Stimulated activated CD8-positive, alpha-beta memory T cell treated with anti-CD3 and anti-CD28 coated beads, Interleukin-15, amount 100 ng/mL, for 24 hours (primary cell): ENCODE data around the gene KHDRBS2.
"Not testable (repeated sequence)": the region's sequence is repeated elsewhere in the genome, so short reads cannot be mapped to it uniquely, and the experiment has no call there.

Experiments used
- DNase-seq: peaks from one replicate; pipeline ENCODE4 v3.0.0-alpha.2; 2020; ENCODE audit warnings: low read depth

KHDRBS2 gene

GRCh38 chr6:61867635-61868034 lies 418.4 kb downstream of the KHDRBS2 start:
- DNase-seq, result no peak

GRCh38 chr6:61857541-61857940 lies 428.5 kb downstream of the KHDRBS2 start:
- no peak for DNase-seq

DNA sequence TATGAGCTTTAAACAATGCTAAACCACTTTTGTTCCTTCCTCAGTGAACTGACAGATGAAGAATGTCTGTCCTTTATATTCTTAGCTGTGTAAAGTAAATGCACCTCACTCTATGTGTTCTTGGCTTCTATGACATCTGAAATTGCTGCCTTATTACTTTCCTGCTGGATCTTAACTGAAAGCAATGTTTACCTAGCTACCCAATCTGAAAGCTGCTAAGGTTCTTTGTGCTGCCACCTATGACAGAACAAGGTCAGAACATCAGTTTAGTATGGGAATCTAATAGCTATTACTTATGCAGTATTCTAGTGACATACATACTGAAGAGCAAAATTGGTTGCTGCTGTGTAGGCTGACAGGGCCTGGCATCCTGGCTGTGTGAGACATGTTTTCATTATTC lies 444.1 kb downstream of the KHDRBS2 start:
- no peak for DNase-seq

DNA sequence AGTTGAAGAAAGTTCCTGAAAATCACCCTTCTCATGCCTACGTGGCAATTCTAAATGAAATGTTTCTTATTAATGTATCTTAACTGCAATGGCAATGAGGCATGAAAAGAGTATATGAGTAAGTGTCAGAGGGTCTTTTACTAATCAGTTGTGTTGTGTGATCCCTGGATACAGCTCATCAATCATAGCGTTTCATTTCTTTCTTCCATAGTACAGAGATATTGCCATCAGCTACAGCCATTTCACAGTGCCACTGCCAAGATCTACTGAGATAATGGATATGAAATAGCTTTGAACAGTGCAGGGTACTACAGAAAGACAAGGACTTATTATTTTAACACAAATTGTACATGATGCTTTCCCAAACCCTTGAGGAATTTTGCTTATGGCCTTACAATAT lies 450.8 kb downstream of the KHDRBS2 start:
- no peak for DNase-seq

DNA sequence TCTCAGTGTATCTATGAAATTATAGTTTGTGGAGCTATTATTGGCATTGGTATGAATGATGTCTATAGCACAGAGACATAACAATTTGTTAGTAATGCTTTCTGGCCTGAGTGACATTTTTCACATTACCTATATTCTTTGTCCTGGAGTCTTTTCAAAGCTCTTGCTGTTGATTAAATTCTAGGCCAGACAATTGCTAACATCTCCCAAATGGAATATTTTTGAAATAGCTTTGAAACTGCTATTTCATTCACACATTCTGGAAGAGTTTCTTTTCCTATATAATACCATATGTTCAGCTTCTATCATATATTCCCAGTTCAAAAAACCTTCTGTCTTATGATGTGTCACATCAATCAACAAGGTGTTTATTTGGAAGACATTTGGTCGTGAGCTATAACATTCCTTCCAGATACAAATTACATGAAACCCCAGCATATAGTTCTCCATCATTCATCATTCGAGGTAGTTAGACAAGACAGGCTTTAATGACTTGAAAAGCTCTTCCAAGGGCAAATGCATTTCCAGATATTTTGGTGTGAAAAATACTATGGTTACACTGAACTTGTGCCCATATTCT lies 452.8 kb downstream of the KHDRBS2 start:
- no peak for DNase-seq

GRCh38 chr6:61817716-61818115 lies 468.3 kb downstream of the KHDRBS2 start:
- no peak for DNase-seq

- no peak for DNase-seq
These were observed 476.0 kb downstream of the KHDRBS2 start for GRCh38 chr6:61810047-61810446.

GRCh38 chr6:61809004-61809595 lies 476.9 kb downstream of the KHDRBS2 start:
- no peak for DNase-seq

DNA sequence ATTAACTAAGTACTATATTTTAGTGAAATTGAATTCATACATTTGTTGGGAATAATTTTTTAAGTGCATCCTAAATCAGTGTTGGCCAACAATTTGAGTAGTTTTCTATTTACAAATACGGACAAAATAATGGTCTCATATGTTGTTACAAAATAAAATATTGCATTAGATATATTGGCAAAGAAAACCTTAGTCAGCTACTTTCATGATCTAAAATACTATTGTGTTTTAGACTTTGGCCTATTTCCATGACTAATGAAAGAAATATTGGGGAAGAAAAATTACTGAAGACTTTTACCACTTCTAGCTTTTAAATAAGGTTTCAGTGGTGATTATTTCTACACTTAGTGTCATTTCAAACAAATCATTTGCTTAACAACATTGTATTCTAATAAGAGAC lies 498.0 kb downstream of the KHDRBS2 start:
- no peak for DNase-seq

GRCh38 chr6:61769446-61769845 lies 516.6 kb downstream of the KHDRBS2 start:
- not testable (repeated sequence) for DNase-seq

- DNase-seq, result no peak
These were observed 530.3 kb downstream of the KHDRBS2 start for GRCh38 chr6:61755739-61756138.

- DNase-seq, result no peak
These were observed 534.0 kb downstream of the KHDRBS2 start for GRCh38 chr6:61751986-61752385.

DNA sequence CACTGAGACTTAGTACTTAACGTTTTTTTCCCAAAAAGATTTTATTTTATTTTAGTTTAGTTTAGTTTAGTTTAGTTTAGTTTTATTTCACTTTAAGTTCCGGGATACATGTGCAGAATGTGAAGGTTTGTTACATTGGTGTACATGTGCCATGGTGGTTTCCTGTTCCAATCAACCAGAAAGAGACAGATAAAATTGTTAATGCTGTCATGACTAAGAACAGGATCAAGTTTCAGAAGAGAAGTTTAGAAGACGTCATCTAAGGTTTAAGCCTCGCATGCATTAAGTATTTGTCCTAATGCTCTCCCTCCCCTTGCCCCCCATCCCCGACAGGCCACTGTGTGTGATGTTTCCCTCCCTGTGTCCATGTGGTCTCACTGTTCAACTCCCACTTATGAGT lies 540.0 kb downstream of the KHDRBS2 start:
- no peak for DNase-seq

- DNase-seq, result no peak
These were observed 574.2 kb downstream of the KHDRBS2 start for GRCh38 chr6:61711849-61712248.

DNA sequence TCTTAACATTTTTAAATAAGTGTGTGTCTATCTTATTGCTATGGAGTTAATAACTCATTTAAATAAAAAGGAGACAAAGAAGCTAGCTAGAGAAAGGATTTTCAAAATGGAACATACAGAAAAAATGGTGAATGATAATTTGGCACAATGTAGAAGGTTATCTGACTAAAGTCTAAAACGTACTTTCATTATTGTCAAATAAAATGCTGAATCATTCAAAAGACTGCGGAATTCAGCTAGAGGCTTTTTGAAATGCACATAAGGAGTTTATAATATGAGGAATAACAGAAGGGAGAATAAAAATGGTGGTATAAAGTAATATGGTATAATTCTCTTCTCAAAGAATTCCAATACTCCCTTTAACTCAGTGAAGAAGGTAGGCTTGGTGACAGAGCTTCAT lies 597.9 kb downstream of the KHDRBS2 start:
- DNase-seq, result no peak

DNA sequence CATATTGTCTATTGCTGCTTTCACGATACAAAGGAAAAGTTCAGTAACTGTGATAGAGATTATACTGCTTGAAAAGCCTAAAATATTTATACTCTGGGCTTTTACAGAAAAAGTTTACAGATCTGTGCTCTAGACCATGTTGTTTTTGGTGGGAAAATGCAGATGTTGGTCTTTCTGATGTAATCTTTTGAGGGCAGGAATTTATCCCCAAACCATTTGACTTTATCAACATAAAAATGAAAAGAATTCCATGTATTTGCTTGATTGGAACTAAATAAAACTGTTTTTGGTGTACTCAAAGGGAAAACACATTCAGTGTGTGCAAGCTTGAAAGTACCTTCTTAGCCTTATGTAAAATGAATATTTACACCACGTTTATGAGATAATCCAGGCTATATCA lies 603.5 kb downstream of the KHDRBS2 start:
- DNase-seq, result no peak

GRCh38 chr6:61679625-61680024 lies 606.4 kb downstream of the KHDRBS2 start:
- DNase-seq, result no peak

DNA sequence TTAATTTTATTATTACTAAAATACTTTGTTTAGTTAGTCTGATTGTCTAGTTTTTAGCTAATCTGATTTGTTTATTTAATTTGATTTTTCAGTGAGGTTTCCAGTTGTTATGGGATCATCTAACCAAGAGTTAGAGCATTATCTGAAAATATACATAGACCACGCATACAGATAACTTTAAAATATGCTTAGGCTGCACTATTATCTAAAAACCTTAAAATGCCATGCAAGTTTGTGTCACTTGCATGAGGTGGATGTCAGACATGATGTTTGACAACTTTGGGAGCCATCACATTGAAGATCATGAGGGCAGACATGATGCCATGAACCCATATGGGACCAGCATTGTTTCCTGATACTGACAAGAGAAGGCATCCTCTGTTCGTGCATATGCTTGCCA lies 610.3 kb downstream of the KHDRBS2 start:
- DNase-seq, result no peak

GRCh38 chr6:61649845-61650244 lies 636.2 kb downstream of the KHDRBS2 start:
- no peak for DNase-seq

GRCh38 chr6:61640463-61640862 lies 645.6 kb downstream of the KHDRBS2 start:
- no peak for DNase-seq
